A549 (cell line): ENCODE measurements around the gene SLC26A5. TPM values are rescaled to one million over a fixed set of nuclear protein-coding genes. Genes with fewer than 3 reads are reported as not detected.

Experiments
- BCL3 ChIP-seq: fragments of >200 bp; sonication (Bioruptor Twin); formaldehyde crosslinking; IDR thresholded peaks from 3 replicates; pipeline ENCODE4 v1.6.1; 2016
- BHLHE40 ChIP-seq: IDR thresholded peaks from 2 replicates; pipeline ENCODE4 v1.6.1; 2012; ENCODE audit warnings: low read depth, low read length, inconsistent platforms
- CBX2 ChIP-seq: fragments of 200-600 bp; sonication (generic); IDR thresholded peaks from 2 replicates; pipeline ENCODE4 v1.6.1; 2016; ENCODE audit warnings: low read depth, mild to moderate bottlenecking, borderline replicate concordance
- CHD2 ChIP-seq: fragments of 150-350 bp; IDR thresholded peaks from 2 replicates; pipeline ENCODE4 v1.6.1; 2014; ENCODE audit warnings: low read length; ENCODE audit not compliant: partially characterized antibody
- CHD4 ChIP-seq: fragments of 200-600 bp; sonication (generic); IDR thresholded peaks from 2 replicates; pipeline ENCODE4 v1.6.1; 2016; ENCODE audit warnings: antibody characterized with exemption, mild to moderate bottlenecking, borderline replicate concordance
- ELK1 ChIP-seq: fragments of 150-350 bp; IDR thresholded peaks from 2 replicates; pipeline ENCODE4 v1.6.1; 2014; ENCODE audit warnings: low read depth, mild to moderate bottlenecking, low read length
- FOSB ChIP-seq: fragments of 250-450 bp; sonication (Bioruptor Pico); IDR thresholded peaks from 2 replicates; pipeline ENCODE4 v1.5.0; 2020; ENCODE audit warnings: mild to moderate bottlenecking, moderate library complexity
- FOSL2 ChIP-seq, 2 experiments: fragments of 450-650 bp in 1 of 2; fragments of >200 bp in 1 of 2; sonication (Bioruptor Twin) in 1 of 2; formaldehyde crosslinking; IDR thresholded peaks; 2 replicates each; pipeline versions ENCODE4 v1.5.0 to v1.6.1; 2016 to 2020; ENCODE audit warnings: mild to moderate bottlenecking in 1 of 2, moderate library complexity in 1 of 2
- FOXS1 ChIP-seq: fragments of 250-450 bp; sonication (Bioruptor Pico); IDR thresholded peaks from 2 replicates; pipeline ENCODE4 v1.5.0; 2020; ENCODE audit warnings: mild to moderate bottlenecking, moderate library complexity
- HEYL ChIP-seq: fragments of 250-450 bp; sonication (Bioruptor Pico); IDR thresholded peaks from 2 replicates; pipeline ENCODE4 v1.8.0; 2021; ENCODE audit warnings: mild to moderate bottlenecking, moderate library complexity
- HMGXB4 ChIP-seq: fragments of 250-450 bp; sonication (Bioruptor Pico); IDR thresholded peaks from 2 replicates; pipeline ENCODE4 v1.5.0; 2021; ENCODE audit warnings: mild to moderate bottlenecking, moderate library complexity, borderline replicate concordance
- HOXA7 ChIP-seq: fragments of 250-450 bp; sonication (Bioruptor Pico); IDR thresholded peaks from 2 replicates; pipeline ENCODE4 v1.5.0; 2020; ENCODE audit warnings: mild to moderate bottlenecking, moderate library complexity
- HOXB13 ChIP-seq: fragments of 250-450 bp; sonication (Bioruptor Pico); IDR thresholded peaks from 2 replicates; pipeline ENCODE4 v1.5.0; 2020; ENCODE audit warnings: low read depth, mild to moderate bottlenecking, moderate library complexity
- HOXB5 ChIP-seq: fragments of 250-450 bp; sonication (Bioruptor Pico); IDR thresholded peaks from 2 replicates; pipeline ENCODE4 v1.5.0; 2020; ENCODE audit warnings: mild to moderate bottlenecking, moderate library complexity
- JUN ChIP-seq, 2 experiments: fragments of >200 bp; sonication (Bioruptor Twin); formaldehyde crosslinking; IDR thresholded peaks; 2 replicates in 1 of 2; 3 replicates in 1 of 2; pipeline ENCODE4 v1.6.1; 2016 to 2017
- KDM5A ChIP-seq: fragments of 200-600 bp; sonication (generic); IDR thresholded peaks from 2 replicates; pipeline ENCODE4 v1.6.1; 2016; ENCODE audit warnings: antibody characterized with exemption, mild to moderate bottlenecking
- MAFK ChIP-seq: fragments of 450-650 bp; IDR thresholded peaks from 2 replicates; pipeline ENCODE4 v1.6.1; 2014; ENCODE audit not compliant: partially characterized antibody
- MAX ChIP-seq: IDR thresholded peaks from 2 replicates; pipeline ENCODE4 v1.6.1; 2012
- MYC ChIP-seq: IDR thresholded peaks from 2 replicates; pipeline ENCODE4 v1.6.1; 2012; ENCODE audit warnings: mild to moderate bottlenecking, inconsistent platforms, low read length, improper control_type of control experiment, borderline replicate concordance
- NFE2L2 ChIP-seq: fragments of 150-350 bp; conservative IDR thresholded peaks from 2 replicates; pipeline ENCODE4 v1.6.1; 2014; ENCODE audit warnings: low read length
- NPAS2 ChIP-seq: fragments of 250-450 bp; sonication (Bioruptor Pico); IDR thresholded peaks from 2 replicates; pipeline ENCODE4 v1.8.0; 2022; ENCODE audit warnings: mild to moderate bottlenecking, moderate library complexity, borderline replicate concordance
- NR3C1 ChIP-seq: fragments of >200 bp; sonication (Bioruptor Twin); formaldehyde crosslinking; IDR thresholded peaks from 3 replicates; pipeline ENCODE4 v1.6.1; 2017
- PBX3 ChIP-seq: IDR thresholded peaks from 2 replicates; pipeline ENCODE4 v1.6.1; 2012
- RAD21 ChIP-seq, 2 experiments: fragments of >200 bp in 1 of 2; sonication (Bioruptor Twin) in 1 of 2; formaldehyde crosslinking in 1 of 2; IDR thresholded peaks in 1 of 2; conservative IDR thresholded peaks in 1 of 2; 2 replicates in 1 of 2; 3 replicates in 1 of 2; pipeline ENCODE4 v1.6.1; 2012 to 2018; ENCODE audit warnings: inconsistent platforms in 1 of 2
- RARB ChIP-seq: fragments of 250-450 bp; sonication (Bioruptor Pico); IDR thresholded peaks from 2 replicates; pipeline ENCODE4 v1.8.0; 2021; ENCODE audit warnings: mild to moderate bottlenecking, moderate library complexity
- RCOR1 ChIP-seq: fragments of 150-350 bp; IDR thresholded peaks from 2 replicates; pipeline ENCODE4 v1.6.1; 2014; ENCODE audit warnings: antibody characterized with exemption, low read length, low read depth
- RFX5 ChIP-seq: fragments of 450-650 bp; IDR thresholded peaks from 2 replicates; pipeline ENCODE4 v1.7.1; 2014; ENCODE audit warnings: antibody characterized with exemption, mild to moderate bottlenecking, moderate library complexity
- TFCP2L1 ChIP-seq: fragments of 250-450 bp; sonication (Bioruptor Pico); IDR thresholded peaks from 2 replicates; pipeline ENCODE4 v1.5.0; 2021; ENCODE audit warnings: mild to moderate bottlenecking
- TP53 ChIP-seq: fragments of 250-450 bp; sonication (Bioruptor Pico); IDR thresholded peaks from 2 replicates; pipeline ENCODE4 v1.5.0; 2021; ENCODE audit warnings: mild to moderate bottlenecking, moderate library complexity
- USF2 ChIP-seq: fragments of 450-650 bp; IDR thresholded peaks from 2 replicates; pipeline ENCODE4 v1.6.1; 2014; ENCODE audit warnings: antibody characterized with exemption
- ZC3H11A ChIP-seq: fragments of 450-650 bp; IDR thresholded peaks from 2 replicates; pipeline ENCODE4 v1.6.1; 2014; ENCODE audit warnings: antibody characterized with exemption, mild to moderate bottlenecking
- polyA plus RNA-seq, 4 experiments: library from polyadenylated mRNA; depleted of rRNA in 3 of 4; stranded (reverse); fragments of >200 nt; fragmentation: RNase III in 1 of 4; extraction: RNeasy Plus Mini Kit Qiagen cat#74134 plus additional on column Dnase treatment in 1 of 4; gene quantifications; 2 replicates in 3 of 4; 3 replicates in 1 of 4; pipeline ENCODE4 v1.2.3, GENCODE V29; 2011 to 2017

The SLC26A5 gene
- polyA plus RNA-seq, 2 of the 4 experiments (the other 2 are of a cell fraction), result not detected

GRCh38 chr7:103344453-103345149, 101.4 kb downstream of the SLC26A5 start, which contains the start of gene DNAJC2 (continued):
- TF ChIP-seq FOSB (CRISPR knock-in tag) (no peak), CHD2 (no peak), RCOR1 (no peak), NR3C1 (no peak), CBX2 (no peak), RAD21 (conservative IDR thresholded peaks at IDR 0.05 in 1 of 2, IDR thresholded peaks at IDR 0.05 in 1 of 2) (no peak), BCL3 (0 out of 3 replicates have a peak, but pooled peaks have one; percentile 30), HOXB13 (CRISPR knock-in tag) (no peak), FOSL2 (IDR thresholded peaks at IDR 0.05) (no peak), FOSL2 (CRISPR knock-in tag; IDR thresholded peaks at IDR 0.05) (no peak), PBX3 (no peak; the same call in 1 of the 2 replicates), RARB (no peak), JUN (IDR thresholded peaks at IDR 0.05) (peak; percentile 63 to 87; a peak in 4 of 5 replicates), BHLHE40 (no peak), FOXS1 (CRISPR knock-in tag) (no peak), HOXB5 (CRISPR knock-in tag) (no peak), ELK1 (no peak), MAX (peak; percentile 99), CHD4 (no peak), USF2 (no peak), HOXA7 (CRISPR knock-in tag) (no peak), TP53 (CRISPR knock-in tag) (no peak), MAFK (peak; percentile 25), NFE2L2 (no peak), TFCP2L1 (no peak), HMGXB4 (no peak), NPAS2 (CRISPR knock-in tag) (no peak), ZC3H11A (0 out of 2 replicates have a peak, but pooled peaks have one; percentile 7), HEYL (CRISPR knock-in tag) (no peak), MYC (peak; percentile 78; the same call in 1 of the 2 replicates), KDM5A (peak; percentile 55), RFX5 (no peak)
